DND-41 (cell line): ENCODE results near the gene ECSIT.

Experiments used
- EZH2 ChIP-seq: IDR thresholded peaks from 3 replicates; pipeline ENCODE4 v1.6.1; 2012; ENCODE audit warnings: borderline replicate concordance, low read depth, mild to moderate bottlenecking, moderate library complexity, low read length, inconsistent platforms; ENCODE audit not compliant: severe bottlenecking
- TF ChIP-seq, protein P1 (sequence below): IDR thresholded peaks from 2 replicates; pipeline ENCODE4 v1.5.1; 2012; ENCODE audit warnings: borderline replicate concordance, low read length, moderate library complexity, mild to moderate bottlenecking; ENCODE audit not compliant: poor library complexity, severe bottlenecking; ENCODE audit errors: extremely low read depth

DNA sequence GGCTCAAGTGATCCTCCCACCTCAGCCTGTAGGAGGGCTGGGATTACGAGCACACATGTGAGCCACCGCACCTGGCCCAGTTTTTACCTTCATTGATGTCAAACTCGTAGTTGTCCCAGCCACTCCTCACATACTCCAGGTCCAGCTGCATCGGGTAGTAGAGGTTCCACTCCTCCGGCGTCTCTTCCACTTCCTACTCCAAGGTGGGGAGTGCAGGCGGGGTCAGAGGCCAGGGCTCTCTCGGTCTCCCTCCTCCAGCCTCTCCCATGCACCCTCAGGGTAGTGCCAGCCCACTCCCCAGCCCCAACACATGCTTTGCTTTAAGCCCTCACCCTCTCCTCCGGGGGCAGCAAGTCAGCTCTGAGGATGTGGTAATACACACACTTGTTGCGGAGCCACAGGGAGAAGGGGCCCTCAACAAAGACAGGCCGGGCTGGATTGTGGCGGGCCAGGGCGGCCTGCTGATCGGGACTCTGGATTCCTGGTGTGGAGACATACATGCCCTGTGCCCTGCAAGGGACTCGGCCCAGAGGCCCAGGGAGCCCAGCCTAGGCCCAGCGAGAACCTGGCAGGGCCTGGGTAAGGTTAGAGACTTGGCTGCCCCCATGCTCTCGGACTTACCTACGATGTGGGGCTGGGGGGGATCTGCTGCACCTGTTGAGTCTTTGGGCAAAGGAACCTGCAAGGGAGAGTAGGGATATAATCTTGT, 21.4 kb downstream of the ECSIT start:
- TF ChIP-seq, protein P1, sequence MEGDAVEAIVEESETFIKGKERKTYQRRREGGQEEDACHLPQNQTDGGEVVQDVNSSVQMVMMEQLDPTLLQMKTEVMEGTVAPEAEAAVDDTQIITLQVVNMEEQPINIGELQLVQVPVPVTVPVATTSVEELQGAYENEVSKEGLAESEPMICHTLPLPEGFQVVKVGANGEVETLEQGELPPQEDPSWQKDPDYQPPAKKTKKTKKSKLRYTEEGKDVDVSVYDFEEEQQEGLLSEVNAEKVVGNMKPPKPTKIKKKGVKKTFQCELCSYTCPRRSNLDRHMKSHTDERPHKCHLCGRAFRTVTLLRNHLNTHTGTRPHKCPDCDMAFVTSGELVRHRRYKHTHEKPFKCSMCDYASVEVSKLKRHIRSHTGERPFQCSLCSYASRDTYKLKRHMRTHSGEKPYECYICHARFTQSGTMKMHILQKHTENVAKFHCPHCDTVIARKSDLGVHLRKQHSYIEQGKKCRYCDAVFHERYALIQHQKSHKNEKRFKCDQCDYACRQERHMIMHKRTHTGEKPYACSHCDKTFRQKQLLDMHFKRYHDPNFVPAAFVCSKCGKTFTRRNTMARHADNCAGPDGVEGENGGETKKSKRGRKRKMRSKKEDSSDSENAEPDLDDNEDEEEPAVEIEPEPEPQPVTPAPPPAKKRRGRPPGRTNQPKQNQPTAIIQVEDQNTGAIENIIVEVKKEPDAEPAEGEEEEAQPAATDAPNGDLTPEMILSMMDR: no peak
- no peak for TF ChIP-seq EZH2
